Measurements from ENCODE around the gene EHMT1. TPM values are rescaled to one million over a fixed set of nuclear protein-coding genes. Genes with fewer than 3 reads are reported as not detected.

The EHMT1 gene
- total RNA-seq, 1 donor, result 46.3 TPM

DNA sequence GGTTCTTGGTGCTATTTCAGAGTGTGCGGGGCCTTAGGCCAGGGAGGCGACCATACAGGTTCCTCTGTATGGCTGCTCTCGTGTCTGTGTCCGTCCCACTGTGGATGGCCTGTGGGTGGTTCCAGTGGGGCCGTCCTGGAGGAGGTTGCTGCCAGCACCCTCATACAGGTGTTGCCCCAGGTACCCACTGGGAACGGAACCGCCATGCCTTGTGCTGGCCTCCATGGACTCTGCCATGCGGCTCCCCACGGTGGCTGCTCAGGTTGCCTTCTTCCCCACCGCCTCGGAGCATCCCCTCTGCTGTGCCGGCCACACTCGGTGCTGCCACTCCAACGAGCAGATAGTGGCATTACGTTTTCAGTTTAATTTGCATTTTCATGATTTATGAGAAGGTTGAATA lies 129.5 kb downstream of the EHMT1 start:
- Histone ChIP-seq H3K36me3 (ENCODE audit: insufficient read depth, low read length) (peaks cover 12% of the 10 kb centered on the region), H2AFZ (ENCODE audit: low read length) (no peak overlapping the region), H3K79me2 (ENCODE audit: insufficient read depth, low read length) (peaks cover 12% of the 10 kb centered on the region)

DNA sequence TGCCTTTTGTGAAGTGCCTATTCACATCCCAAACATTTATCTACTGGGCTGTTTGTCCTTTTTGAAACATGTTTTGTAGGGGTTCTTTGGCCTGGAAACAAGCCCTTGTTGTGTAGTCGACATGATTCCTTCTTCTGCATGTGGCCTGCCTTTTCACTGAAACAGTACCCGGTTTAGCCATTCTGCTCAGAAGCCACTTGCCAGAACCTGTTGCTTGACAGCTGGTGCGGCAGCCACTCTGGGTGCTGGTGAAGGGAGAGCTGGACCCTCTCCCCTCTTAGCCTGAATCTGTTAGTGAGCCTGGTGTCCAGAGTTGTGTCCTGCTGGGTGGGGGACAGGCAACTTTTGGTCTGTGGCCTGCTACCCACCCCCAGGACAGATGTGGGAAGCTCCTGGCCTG lies 129.9 kb downstream of the EHMT1 start:
- no peaks in the 10 kb centered on the region for H3K4me1 ChIP-seq (ENCODE audit: insufficient read depth, low read length)
- no peak overlapping the region for H3K4me2 ChIP-seq (ENCODE audit: insufficient read depth, low read length)
- H3K79me2 ChIP-seq (ENCODE audit: insufficient read depth, low read length), result peaks cover 12% of the 10 kb centered on the region
- no peak for DNase-seq (ENCODE audit: insufficient read length, low spot score, missing footprints)
- TF ChIP-seq, protein P1, sequence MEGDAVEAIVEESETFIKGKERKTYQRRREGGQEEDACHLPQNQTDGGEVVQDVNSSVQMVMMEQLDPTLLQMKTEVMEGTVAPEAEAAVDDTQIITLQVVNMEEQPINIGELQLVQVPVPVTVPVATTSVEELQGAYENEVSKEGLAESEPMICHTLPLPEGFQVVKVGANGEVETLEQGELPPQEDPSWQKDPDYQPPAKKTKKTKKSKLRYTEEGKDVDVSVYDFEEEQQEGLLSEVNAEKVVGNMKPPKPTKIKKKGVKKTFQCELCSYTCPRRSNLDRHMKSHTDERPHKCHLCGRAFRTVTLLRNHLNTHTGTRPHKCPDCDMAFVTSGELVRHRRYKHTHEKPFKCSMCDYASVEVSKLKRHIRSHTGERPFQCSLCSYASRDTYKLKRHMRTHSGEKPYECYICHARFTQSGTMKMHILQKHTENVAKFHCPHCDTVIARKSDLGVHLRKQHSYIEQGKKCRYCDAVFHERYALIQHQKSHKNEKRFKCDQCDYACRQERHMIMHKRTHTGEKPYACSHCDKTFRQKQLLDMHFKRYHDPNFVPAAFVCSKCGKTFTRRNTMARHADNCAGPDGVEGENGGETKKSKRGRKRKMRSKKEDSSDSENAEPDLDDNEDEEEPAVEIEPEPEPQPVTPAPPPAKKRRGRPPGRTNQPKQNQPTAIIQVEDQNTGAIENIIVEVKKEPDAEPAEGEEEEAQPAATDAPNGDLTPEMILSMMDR (IDR thresholded peaks at IDR 0.05; ENCODE audit: extremely low read depth, low read depth, low read length), result no peak
- no peaks in the 10 kb centered on the region for H3K9me3 ChIP-seq (ENCODE audit: low read depth, low read length)
- peaks cover 8% of the 10 kb centered on the region for H3K36me3 ChIP-seq (ENCODE audit: insufficient read depth, low read length)
- no peak overlapping the region for H3K27ac ChIP-seq (ENCODE audit: low read depth, low read length)
- no peak overlapping the region for H2AFZ ChIP-seq (ENCODE audit: low read length)
- H3K27me3 ChIP-seq (ENCODE audit: insufficient read depth, low read length), result no peaks in the 10 kb centered on the region
- no peak overlapping the region for H3K4me3 ChIP-seq (ENCODE audit: insufficient read depth, low read length)
- H4K20me1 ChIP-seq (ENCODE audit: insufficient read depth, low read length), result peaks cover 9% of the 10 kb centered on the region

More for the DNA sequence above, 129.5 kb downstream of the EHMT1 start:
- no peak for DNase-seq (ENCODE audit: insufficient read length, low spot score, missing footprints)
- peaks cover 9% of the 10 kb centered on the region for H4K20me1 ChIP-seq (ENCODE audit: insufficient read depth, low read length)
- no peak overlapping the region for H3K27ac ChIP-seq (ENCODE audit: low read depth, low read length)
- no peaks in the 10 kb centered on the region for H3K4me1 ChIP-seq (ENCODE audit: insufficient read depth, low read length)
- TF ChIP-seq, protein P1 (IDR thresholded peaks at IDR 0.05; ENCODE audit: extremely low read depth, low read depth, low read length), result no peak
- no peaks in the 10 kb centered on the region for H3K9me3 ChIP-seq (ENCODE audit: low read depth, low read length)
- H3K4me3 ChIP-seq (ENCODE audit: insufficient read depth, low read length), result no peak overlapping the region
- no peaks in the 10 kb centered on the region for H3K27me3 ChIP-seq (ENCODE audit: insufficient read depth, low read length)
- no peak overlapping the region for H3K4me2 ChIP-seq (ENCODE audit: insufficient read depth, low read length)

DNA sequence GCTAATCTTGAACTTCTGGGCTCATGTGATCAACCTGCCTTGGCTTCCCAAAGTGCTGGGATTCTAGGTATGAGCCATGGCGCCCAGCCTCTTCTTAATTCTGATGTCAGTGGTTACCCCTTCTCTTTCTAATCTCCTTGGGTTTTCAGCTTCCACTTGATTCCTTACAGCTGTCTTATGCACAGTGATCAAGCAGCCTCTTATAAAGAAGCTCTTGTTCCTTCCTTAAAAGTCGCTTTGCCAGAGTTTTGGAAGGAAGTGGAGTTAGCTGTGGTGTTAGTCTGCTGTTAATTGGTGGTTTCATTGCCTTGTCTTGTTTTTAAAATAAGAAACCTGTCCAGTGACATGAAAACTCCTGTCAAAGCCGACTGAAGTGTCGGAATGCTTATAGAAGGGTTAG lies 130.7 kb downstream of the EHMT1 start:
- DNase-seq (ENCODE audit: insufficient read length, low spot score, missing footprints), result no peak
- no peak overlapping the region for H3K4me2 ChIP-seq (ENCODE audit: insufficient read depth, low read length)
- no peaks in the 10 kb centered on the region for H3K4me1 ChIP-seq (ENCODE audit: insufficient read depth, low read length)
- H3K79me2 ChIP-seq (ENCODE audit: insufficient read depth, low read length), result peaks cover 12% of the 10 kb centered on the region
- H4K20me1 ChIP-seq (ENCODE audit: insufficient read depth, low read length), result peaks cover 9% of the 10 kb centered on the region
- H3K9me3 ChIP-seq (ENCODE audit: low read depth, low read length), result no peaks in the 10 kb centered on the region
- H3K4me3 ChIP-seq (ENCODE audit: insufficient read depth, low read length), result no peak overlapping the region
- TF ChIP-seq, protein P1 (IDR thresholded peaks at IDR 0.05; ENCODE audit: extremely low read depth, low read depth, low read length), result no peak
- H3K27me3 ChIP-seq (ENCODE audit: insufficient read depth, low read length), result no peaks in the 10 kb centered on the region
- H2AFZ ChIP-seq (ENCODE audit: low read length), result no peak overlapping the region
- H3K27ac ChIP-seq (ENCODE audit: low read depth, low read length), result no peak overlapping the region
- H3K36me3 ChIP-seq (ENCODE audit: insufficient read depth, low read length), result peaks cover 13% of the 10 kb centered on the region

DNA sequence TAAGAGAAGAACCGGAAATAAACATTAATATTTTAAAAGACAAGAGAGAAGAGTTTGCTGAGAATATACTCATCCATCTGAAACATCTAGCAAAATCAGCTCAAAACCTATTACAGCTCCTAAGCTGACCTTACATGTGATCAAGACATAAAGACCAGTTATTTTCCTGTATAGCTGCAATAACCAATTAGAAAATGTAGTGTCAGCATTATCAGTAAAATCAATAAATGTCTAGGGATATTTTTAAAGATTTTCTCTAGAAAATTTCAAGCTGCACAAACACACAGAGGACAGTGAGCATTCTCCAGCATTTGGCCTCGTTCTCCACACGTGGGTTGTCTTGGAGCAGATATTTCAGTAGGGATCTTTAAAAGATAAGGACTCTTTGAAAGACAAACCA lies 131.2 kb downstream of the EHMT1 start:
- H3K4me1 ChIP-seq (ENCODE audit: insufficient read depth, low read length), result no peaks in the 10 kb centered on the region
- H4K20me1 ChIP-seq (ENCODE audit: insufficient read depth, low read length), result peaks cover 9% of the 10 kb centered on the region
- peaks cover 12% of the 10 kb centered on the region for H3K36me3 ChIP-seq (ENCODE audit: insufficient read depth, low read length)
- H3K27ac ChIP-seq (ENCODE audit: low read depth, low read length), result no peak overlapping the region
- TF ChIP-seq, protein P1 (IDR thresholded peaks at IDR 0.05; ENCODE audit: extremely low read depth, low read depth, low read length), result no peak
- no peaks in the 10 kb centered on the region for H3K9me3 ChIP-seq (ENCODE audit: low read depth, low read length)
- no peak overlapping the region for H3K4me3 ChIP-seq (ENCODE audit: insufficient read depth, low read length)
- H2AFZ ChIP-seq (ENCODE audit: low read length), result no peak overlapping the region
- DNase-seq (ENCODE audit: insufficient read length, low spot score, missing footprints), result no peak
- no peak overlapping the region for H3K4me2 ChIP-seq (ENCODE audit: insufficient read depth, low read length)
- H3K79me2 ChIP-seq (ENCODE audit: insufficient read depth, low read length), result peaks cover 12% of the 10 kb centered on the region
- H3K27me3 ChIP-seq (ENCODE audit: insufficient read depth, low read length), result no peaks in the 10 kb centered on the region
